K562 (cell line): ENCODE measurements around the gene TNFRSF18. TPM values are rescaled to one million over a fixed set of nuclear protein-coding genes. Genes with fewer than 3 reads are reported as not detected.

Experiments used
- BACH1 ChIP-seq: fragments of 200-800 bp; sonication (Bioruptor generic); IDR thresholded peaks from 2 replicates; pipeline ENCODE4 v1.6.1; 2016; ENCODE audit warnings: missing genetic modification characterization, missing compliant biosample characterization
- CXXC5 ChIP-seq: fragments of 250-450 bp; sonication (Bioruptor Pico); IDR thresholded peaks from 2 replicates; pipeline ENCODE4 v1.8.0; 2022; ENCODE audit warnings: inconsistent platforms, mild to moderate bottlenecking, moderate library complexity
- DDX20 ChIP-seq: fragments of 450-650 bp; IDR thresholded peaks from 2 replicates; pipeline ENCODE4 v1.6.1; 2016; ENCODE audit warnings: missing genetic modification characterization, low read depth, mild to moderate bottlenecking, missing compliant biosample characterization, moderate library complexity
- GTF2A2 ChIP-seq: IDR thresholded peaks from 2 replicates; pipeline ENCODE4 v1.6.1; 2016; ENCODE audit warnings: mild to moderate bottlenecking, missing genetic modification characterization, missing compliant biosample characterization
- KLF6 ChIP-seq: fragments of 250-450 bp; sonication (Bioruptor Pico); IDR thresholded peaks from 2 replicates; pipeline ENCODE4 v1.4.0; 2020; ENCODE audit warnings: mild to moderate bottlenecking, moderate library complexity, borderline replicate concordance
- POLR2AphosphoS5 ChIP-seq: IDR thresholded peaks from 2 replicates; pipeline ENCODE4 v1.6.1; 2011; ENCODE audit warnings: mild to moderate bottlenecking, low read depth, low read length, moderate library complexity; ENCODE audit not compliant: control insufficient read depth, insufficient read depth
- RAD21 ChIP-seq, 2 experiments: fragments of 250-450 bp in 1 of 2; fragments of 450-650 bp in 1 of 2; sonication (Bioruptor Pico) in 1 of 2; formaldehyde crosslinking in 1 of 2; IDR thresholded peaks in 1 of 2; conservative IDR thresholded peaks in 1 of 2; 2 replicates each; pipeline versions ENCODE4 v1.4.0 to v1.8.0; 2020 to 2022; ENCODE audit warnings: mild to moderate bottlenecking in 2 of 2, moderate library complexity in 1 of 2
- RBM22 ChIP-seq: fragments of 200-400 bp; formaldehyde crosslinking; IDR thresholded peaks from 2 replicates; pipeline ENCODE4 v1.6.1; 2018; ENCODE audit warnings: low read length, low read depth; ENCODE audit not compliant: poor library complexity, severe bottlenecking
- STAT5A ChIP-seq: IDR thresholded peaks from 2 replicates; pipeline ENCODE4 v1.6.1; 2012; ENCODE audit warnings: low read length, inconsistent platforms, borderline replicate concordance
- ZNF133 ChIP-seq: fragments of 250-450 bp; sonication (Bioruptor Pico); IDR thresholded peaks from 2 replicates; pipeline ENCODE4 v1.4.0; 2020; ENCODE audit warnings: mild to moderate bottlenecking
- polyA plus RNA-seq, 8 experiments: library from polyadenylated mRNA; depleted of rRNA in 4 of 8; stranded (reverse) in 5 of 8; unstranded in 3 of 8; fragments of >200 nt; fragmentation: Nextera tagmentation in 2 of 8; fragmentation: Illumina TruSeq in 1 of 8; extraction: Ambion mirVana in 2 of 8; extraction: Trizol in 1 of 8; gene quantifications; 2 replicates each; pipeline versions ENCODE4 v1.2.1 to v1.2.3, GENCODE V29; 2011 to 2014; ENCODE audit warnings: inconsistent platforms in 1 of 8, missing spikeins in 1 of 8
- total RNA-seq, 7 experiments: library from RNA; depleted of rRNA in 6 of 7; stranded (reverse); fragments of >200 nt in 6 of 7; fragmentation: Illumina TruSeq in 2 of 7; extraction: Trizol in 2 of 7; gene quantifications; 2 replicates each; pipeline versions ENCODE4 v1.2.1 to v1.2.3, GENCODE V29; 2011 to 2021; ENCODE audit warnings: low replicate concordance in 1 of 7
- TF ChIP-seq, protein P1 (sequence below): sonication (generic); formaldehyde crosslinking; IDR thresholded peaks from 2 replicates; pipeline ENCODE4 v1.8.0; 2022; ENCODE audit warnings: missing genetic modification reagents, mild to moderate bottlenecking, borderline replicate concordance
- TF ChIP-seq, protein P2 (sequence below): fragments of 250-450 bp; sonication (Bioruptor Pico); IDR thresholded peaks from 2 replicates; pipeline ENCODE4 v1.5.0; 2022; ENCODE audit warnings: mild to moderate bottlenecking
- TF ChIP-seq, protein P3 (sequence below): sonication (generic); formaldehyde crosslinking; IDR thresholded peaks from 2 replicates; pipeline ENCODE4 v1.4.0; 2020; ENCODE audit warnings: mild to moderate bottlenecking, missing genetic modification reagents
- TF ChIP-seq, protein P4 (sequence below): IDR thresholded peaks from 2 replicates; pipeline ENCODE4 v1.6.1; 2016; ENCODE audit warnings: missing genetic modification characterization, missing compliant biosample characterization
- TF ChIP-seq, protein P5 (sequence below): fragments of 450-650 bp; IDR thresholded peaks from 2 replicates; pipeline ENCODE4 v1.6.1; 2014; ENCODE audit warnings: low read depth, mild to moderate bottlenecking, moderate library complexity, borderline replicate concordance

The TNFRSF18 gene
- total and polyA plus RNA-seq, 9 of the 15 experiments (the other 6 are each of a cell fraction or from before 2014, with no cell fraction given): 0.24 to 0.27 TPM; not detected in 7

DNA sequence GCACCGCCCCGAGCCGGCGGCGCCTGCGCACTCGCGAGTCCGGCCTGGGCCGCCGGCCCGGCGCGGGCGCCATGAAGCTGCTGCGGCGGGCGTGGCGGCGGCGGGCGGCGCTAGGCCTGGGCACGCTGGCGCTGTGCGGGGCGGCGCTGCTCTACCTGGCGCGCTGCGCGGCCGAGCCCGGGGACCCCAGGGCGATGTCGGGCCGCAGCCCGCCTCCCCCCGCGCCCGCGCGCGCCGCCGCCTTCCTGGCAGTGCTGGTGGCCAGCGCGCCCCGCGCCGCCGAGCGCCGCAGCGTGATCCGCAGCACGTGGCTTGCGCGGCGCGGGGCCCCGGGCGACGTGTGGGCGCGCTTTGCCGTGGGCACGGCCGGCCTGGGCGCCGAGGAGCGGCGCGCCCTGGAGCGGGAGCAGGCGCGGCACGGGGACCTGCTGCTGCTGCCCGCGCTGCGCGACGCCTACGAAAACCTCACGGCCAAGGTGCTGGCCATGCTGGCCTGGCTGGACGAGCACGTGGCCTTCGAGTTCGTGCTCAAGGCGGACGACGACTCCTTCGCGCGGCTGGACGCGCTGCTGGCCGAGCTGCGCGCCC is 25.9 kb upstream of the TNFRSF18 start, which contains the start of gene B3GALT6 (continued):
- TF ChIP-seq, protein P1, sequence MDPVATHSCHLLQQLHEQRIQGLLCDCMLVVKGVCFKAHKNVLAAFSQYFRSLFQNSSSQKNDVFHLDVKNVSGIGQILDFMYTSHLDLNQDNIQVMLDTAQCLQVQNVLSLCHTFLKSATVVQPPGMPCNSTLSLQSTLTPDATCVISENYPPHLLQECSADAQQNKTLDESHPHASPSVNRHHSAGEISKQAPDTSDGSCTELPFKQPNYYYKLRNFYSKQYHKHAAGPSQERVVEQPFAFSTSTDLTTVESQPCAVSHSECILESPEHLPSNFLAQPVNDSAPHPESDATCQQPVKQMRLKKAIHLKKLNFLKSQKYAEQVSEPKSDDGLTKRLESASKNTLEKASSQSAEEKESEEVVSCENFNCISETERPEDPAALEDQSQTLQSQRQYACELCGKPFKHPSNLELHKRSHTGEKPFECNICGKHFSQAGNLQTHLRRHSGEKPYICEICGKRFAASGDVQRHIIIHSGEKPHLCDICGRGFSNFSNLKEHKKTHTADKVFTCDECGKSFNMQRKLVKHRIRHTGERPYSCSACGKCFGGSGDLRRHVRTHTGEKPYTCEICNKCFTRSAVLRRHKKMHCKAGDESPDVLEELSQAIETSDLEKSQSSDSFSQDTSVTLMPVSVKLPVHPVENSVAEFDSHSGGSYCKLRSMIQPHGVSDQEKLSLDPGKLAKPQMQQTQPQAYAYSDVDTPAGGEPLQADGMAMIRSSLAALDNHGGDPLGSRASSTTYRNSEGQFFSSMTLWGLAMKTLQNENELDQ (CRISPR knock-in tag): no peak
- TF ChIP-seq, protein P2, sequence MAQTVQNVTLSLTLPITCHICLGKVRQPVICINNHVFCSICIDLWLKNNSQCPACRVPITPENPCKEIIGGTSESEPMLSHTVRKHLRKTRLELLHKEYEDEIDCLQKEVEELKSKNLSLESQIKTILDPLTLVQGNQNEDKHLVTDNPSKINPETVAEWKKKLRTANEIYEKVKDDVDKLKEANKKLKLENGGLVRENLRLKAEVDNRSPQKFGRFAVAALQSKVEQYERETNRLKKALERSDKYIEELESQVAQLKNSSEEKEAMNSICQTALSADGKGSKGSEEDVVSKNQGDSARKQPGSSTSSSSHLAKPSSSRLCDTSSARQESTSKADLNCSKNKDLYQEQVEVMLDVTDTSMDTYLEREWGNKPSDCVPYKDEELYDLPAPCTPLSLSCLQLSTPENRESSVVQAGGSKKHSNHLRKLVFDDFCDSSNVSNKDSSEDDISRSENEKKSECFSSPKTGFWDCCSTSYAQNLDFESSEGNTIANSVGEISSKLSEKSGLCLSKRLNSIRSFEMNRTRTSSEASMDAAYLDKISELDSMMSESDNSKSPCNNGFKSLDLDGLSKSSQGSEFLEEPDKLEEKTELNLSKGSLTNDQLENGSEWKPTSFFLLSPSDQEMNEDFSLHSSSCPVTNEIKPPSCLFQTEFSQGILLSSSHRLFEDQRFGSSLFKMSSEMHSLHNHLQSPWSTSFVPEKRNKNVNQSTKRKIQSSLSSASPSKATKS: no peak
- TF ChIP-seq BACH1: no peak
- TF ChIP-seq ZNF133 (CRISPR knock-in tag): no peak
- no peak for TF ChIP-seq POLR2AphosphoS5
- TF ChIP-seq CXXC5 (CRISPR knock-in tag): peak; percentile 86
- TF ChIP-seq RAD21 (CRISPR knock-in tag; conservative IDR thresholded peaks at IDR 0.05 in 1 of 2, IDR thresholded peaks at IDR 0.05 in 1 of 2): 0 out of 4 replicates have a peak, but pooled peaks of 1 of the 2 experiments have one; percentile 4
- TF ChIP-seq, protein P3, sequence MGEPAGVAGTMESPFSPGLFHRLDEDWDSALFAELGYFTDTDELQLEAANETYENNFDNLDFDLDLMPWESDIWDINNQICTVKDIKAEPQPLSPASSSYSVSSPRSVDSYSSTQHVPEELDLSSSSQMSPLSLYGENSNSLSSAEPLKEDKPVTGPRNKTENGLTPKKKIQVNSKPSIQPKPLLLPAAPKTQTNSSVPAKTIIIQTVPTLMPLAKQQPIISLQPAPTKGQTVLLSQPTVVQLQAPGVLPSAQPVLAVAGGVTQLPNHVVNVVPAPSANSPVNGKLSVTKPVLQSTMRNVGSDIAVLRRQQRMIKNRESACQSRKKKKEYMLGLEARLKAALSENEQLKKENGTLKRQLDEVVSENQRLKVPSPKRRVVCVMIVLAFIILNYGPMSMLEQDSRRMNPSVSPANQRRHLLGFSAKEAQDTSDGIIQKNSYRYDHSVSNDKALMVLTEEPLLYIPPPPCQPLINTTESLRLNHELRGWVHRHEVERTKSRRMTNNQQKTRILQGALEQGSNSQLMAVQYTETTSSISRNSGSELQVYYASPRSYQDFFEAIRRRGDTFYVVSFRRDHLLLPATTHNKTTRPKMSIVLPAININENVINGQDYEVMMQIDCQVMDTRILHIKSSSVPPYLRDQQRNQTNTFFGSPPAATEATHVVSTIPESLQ: no peak
- TF ChIP-seq RBM22: no peak
- TF ChIP-seq, protein P4, sequence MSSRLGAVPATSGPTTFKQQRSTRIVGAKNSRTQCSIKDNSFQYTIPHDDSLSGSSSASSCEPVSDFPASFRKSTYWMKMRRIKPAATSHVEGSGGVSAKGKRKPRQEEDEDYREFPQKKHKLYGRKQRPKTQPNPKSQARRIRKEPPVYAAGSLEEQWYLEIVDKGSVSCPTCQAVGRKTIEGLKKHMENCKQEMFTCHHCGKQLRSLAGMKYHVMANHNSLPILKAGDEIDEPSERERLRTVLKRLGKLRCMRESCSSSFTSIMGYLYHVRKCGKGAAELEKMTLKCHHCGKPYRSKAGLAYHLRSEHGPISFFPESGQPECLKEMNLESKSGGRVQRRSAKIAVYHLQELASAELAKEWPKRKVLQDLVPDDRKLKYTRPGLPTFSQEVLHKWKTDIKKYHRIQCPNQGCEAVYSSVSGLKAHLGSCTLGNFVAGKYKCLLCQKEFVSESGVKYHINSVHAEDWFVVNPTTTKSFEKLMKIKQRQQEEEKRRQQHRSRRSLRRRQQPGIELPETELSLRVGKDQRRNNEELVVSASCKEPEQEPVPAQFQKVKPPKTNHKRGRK: no peak
- TF ChIP-seq KLF6: no peak
- peak; percentile 74 for TF ChIP-seq GTF2A2 (tag)
- no peak for TF ChIP-seq DDX20 (tag)
- TF ChIP-seq, protein P5, sequence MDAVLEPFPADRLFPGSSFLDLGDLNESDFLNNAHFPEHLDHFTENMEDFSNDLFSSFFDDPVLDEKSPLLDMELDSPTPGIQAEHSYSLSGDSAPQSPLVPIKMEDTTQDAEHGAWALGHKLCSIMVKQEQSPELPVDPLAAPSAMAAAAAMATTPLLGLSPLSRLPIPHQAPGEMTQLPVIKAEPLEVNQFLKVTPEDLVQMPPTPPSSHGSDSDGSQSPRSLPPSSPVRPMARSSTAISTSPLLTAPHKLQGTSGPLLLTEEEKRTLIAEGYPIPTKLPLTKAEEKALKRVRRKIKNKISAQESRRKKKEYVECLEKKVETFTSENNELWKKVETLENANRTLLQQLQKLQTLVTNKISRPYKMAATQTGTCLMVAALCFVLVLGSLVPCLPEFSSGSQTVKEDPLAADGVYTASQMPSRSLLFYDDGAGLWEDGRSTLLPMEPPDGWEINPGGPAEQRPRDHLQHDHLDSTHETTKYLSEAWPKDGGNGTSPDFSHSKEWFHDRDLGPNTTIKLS: no peak; the same call in 1 of the 2 replicates
- no peak for TF ChIP-seq STAT5A
